Adrenal gland (tissue), 5 donors: ENCODE measurements around the gene FARP1.

Experiments
- POLR2A ChIP-seq, 2 donors: fragments of 450-650 bp; IDR thresholded peaks; one replicate each; pipeline ENCODE4 v1.6.1; 2017; ENCODE audit warnings: antibody characterized with exemption in 2 of 2, mild to moderate bottlenecking in 2 of 2, moderate library complexity in 1 of 2
- TF ChIP-seq, protein P1 (sequence below), 6 experiments: fragments of 450-650 bp in 4 of 6; fragments of 200-600 bp in 2 of 6; sonication (generic) in 1 of 6; IDR thresholded peaks; 1 replicate in 5 of 6; 2 replicates in 1 of 6; pipeline versions ENCODE4 v1.5.1 to v1.8.0; 2016 to 2021; ENCODE audit warnings: antibody characterized with exemption in 6 of 6, mild to moderate bottlenecking in 2 of 6, moderate library complexity in 1 of 6
- donor health status: DM: no; HTN: no; CAD: no.

DNA sequence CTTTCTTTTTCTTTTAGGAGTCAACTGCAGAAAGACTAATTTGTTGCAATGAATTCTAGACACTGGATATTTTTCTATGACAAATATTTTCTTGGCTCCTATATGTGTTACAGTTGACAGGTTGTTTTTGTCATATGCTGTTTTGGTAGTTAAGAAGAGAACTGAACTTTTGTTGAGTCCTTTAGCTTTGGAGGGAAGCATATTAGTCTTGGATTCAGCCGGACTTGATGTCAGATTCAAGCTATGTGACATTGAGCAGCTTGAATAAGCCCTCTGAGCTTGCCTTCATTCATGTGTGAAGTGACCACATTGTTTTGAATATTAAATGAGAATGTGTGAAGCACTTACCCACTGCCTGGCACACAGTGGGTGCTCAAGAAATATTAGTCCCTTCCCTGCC, 216.0 kb downstream of the FARP1 start:
- TF ChIP-seq POLR2A (IDR thresholded peaks at IDR 0.05), result no peak
- TF ChIP-seq, protein P1, sequence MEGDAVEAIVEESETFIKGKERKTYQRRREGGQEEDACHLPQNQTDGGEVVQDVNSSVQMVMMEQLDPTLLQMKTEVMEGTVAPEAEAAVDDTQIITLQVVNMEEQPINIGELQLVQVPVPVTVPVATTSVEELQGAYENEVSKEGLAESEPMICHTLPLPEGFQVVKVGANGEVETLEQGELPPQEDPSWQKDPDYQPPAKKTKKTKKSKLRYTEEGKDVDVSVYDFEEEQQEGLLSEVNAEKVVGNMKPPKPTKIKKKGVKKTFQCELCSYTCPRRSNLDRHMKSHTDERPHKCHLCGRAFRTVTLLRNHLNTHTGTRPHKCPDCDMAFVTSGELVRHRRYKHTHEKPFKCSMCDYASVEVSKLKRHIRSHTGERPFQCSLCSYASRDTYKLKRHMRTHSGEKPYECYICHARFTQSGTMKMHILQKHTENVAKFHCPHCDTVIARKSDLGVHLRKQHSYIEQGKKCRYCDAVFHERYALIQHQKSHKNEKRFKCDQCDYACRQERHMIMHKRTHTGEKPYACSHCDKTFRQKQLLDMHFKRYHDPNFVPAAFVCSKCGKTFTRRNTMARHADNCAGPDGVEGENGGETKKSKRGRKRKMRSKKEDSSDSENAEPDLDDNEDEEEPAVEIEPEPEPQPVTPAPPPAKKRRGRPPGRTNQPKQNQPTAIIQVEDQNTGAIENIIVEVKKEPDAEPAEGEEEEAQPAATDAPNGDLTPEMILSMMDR (IDR thresholded peaks at IDR 0.05), result no peak
